NCI-H1105 treated with DMSO at 0.1 percent for 48 hours (cell line): ENCODE data around the gene CMBL.
"Not testable (repeated sequence)": the region's sequence is repeated elsewhere in the genome, so short reads cannot be mapped to it uniquely, and the experiment has no call there.

ENCODE experiments used
- DNase-seq: peaks from one replicate; lab custom pipeline; 2025; lab: John Stamatoyannopoulos, UW

CMBL gene

DNA sequence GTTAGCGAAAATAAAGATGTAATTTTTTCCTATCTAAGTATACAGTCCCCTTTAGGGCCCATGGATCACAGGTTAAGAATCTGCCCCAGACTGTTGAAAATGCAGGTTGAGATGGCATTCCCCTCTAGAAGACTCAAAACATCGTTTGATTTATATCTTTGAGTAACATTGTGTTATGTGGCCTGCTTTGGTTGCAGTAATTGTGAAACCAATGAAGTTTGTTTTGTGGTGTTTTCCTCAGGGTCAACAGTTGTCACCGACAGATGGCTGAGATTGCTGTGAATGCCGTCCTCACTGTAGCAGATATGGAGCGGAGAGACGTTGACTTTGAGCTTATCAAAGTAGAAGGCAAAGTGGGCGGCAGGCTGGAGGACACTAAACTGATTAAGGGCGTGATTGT is 49.8 kb downstream of the CMBL start:
- DNase-seq = no peak

- no peak for DNase-seq
These were observed 53.0 kb downstream of the CMBL start for GRCh38 chr5:10254686-10255085.

GRCh38 chr5:10253390-10253789 is 54.3 kb downstream of the CMBL start:
- no peak for DNase-seq

DNA sequence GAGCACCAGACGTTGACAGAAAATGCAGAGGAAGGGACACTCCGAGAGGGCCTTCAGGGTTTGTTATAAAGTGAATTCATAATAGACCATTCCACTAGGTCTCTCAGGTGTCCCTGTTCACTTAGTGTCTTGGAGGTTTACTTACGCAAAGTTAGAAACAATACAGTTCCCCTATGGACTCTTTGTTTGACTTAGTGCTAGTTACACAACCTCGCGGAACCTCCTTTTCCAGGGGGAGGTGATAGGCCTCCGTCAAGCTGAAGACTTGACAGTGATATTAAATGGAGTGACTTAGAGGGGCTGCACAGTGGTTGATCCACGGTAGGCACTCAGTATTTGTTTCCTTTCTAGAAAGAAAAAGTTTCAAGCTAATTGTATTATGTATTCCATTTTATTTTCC is 56.3 kb downstream of the CMBL start:
- no peak for DNase-seq

- DNase-seq = no peak
These were observed 56.9 kb downstream of the CMBL start for GRCh38 chr5:10250806-10251276.

- peak; percentile 99 for DNase-seq
These were observed 57.5 kb downstream of the CMBL start, which contains the start of gene CCT5 for GRCh38 chr5:10249948-10250805. Gene CCT5, plus strand, starts transcription at chr5:10250280. Its CDS starts 61 bp downstream, at chr5:10250341.

GRCh38 chr5:10248378-10249260 is 59.1 kb downstream of the CMBL start:
- no peak for DNase-seq

- not testable (repeated sequence) for DNase-seq
These were observed 60.5 kb downstream of the CMBL start for GRCh38 chr5:10247217-10247616.

DNA sequence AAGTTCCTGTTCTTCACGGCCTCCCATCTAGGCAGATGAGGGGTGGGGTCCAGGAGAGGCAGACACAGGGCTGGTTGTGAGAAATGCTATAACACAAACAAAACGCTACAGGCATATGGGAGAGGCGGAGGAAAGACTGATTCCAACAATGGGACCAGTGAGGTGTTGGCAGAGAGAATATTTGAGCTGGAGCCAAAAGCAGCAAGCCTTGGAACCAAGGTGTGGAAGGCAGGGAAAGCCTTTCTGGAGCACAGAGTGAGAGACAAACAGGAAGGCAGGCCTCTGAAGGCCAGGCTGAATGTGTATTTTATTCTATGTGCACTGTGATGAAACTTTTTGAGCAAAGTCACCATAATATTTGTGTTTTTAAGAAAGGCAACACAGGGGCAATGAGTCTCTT is 60.9 kb downstream of the CMBL start:
- no peak for DNase-seq

DNA sequence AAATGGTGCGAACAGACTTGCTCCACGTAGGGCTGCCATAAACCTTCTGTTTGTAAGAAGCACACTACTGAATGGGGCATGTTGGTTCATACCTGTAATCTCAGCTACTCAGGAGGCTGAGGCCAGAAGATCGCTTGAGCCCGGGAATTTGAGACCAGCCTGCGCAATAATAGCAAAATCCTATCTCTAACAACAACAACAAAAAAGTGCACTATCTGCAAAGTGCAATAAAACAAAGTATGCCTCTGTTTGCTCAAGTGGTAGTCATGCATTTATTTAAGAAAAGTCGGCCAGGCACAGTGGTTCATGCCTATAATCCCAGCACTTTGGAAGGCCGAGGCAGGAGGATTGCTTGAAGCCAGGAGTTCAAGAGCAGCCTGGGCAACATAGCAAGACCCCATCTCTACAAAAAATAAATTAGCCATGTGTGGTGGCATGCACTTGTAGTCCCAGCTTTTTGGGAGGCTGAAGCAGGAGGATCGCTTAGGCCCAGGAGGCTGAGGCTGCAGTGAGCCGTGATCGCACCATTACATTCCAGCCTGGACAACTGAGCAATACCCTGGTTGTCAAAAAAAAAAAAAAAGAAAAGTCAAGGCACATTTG is 63.3 kb downstream of the CMBL start:
- DNase-seq = no peak

DNA sequence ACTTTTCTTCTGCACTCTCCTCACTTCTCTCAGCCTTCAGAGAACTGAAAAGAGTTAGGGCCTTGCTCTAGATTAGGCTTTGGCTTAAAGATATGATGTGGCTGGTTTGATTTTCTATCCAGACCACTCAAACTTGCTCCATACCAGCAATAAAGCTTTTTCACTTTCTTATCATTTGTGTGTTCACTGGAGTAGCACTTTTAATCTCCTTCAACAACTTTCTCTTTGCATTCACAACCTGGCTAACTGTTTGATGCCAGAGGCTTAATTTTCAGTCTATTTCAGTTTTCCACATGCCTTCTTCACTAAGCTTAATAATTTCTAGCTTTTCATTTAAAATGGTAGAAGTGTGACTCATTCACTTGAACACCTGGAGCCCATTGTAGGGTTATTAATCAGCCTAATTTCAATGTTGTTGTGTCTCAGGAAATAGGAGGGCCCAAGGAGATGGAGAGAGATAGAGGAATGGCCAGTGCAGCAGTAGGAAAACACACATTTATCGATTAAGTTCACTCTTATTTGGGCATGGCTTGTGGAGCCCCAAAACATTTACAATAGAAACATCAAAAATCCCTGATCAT is 64.0 kb downstream of the CMBL start:
- DNase-seq = no peak

GRCh38 chr5:10235350-10235749 is 72.4 kb downstream of the CMBL start:
- DNase-seq = no peak

DNA sequence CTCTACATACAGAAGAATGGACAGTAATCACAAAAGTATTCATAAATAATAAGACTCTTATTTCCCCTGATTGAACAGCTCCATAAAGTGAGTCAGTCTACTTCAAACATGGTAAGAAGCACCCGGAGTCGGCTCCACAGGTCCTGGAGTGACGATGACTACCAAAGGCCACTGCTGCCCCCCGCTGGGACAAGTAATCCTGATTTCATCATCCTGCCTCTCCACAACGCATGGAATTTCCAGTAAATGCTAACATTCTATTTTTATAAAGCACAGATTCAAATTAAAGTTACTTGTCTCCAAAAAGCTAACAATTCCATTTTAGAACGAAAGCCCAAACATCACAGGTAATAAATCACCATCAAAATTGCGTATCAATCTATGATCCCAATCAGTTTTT is 74.2 kb downstream of the CMBL start:
- no peak for DNase-seq

- DNase-seq = no peak
These were observed 74.7 kb downstream of the CMBL start for GRCh38 chr5:10233011-10233410.

- DNase-seq = no peak
These were observed 75.3 kb downstream of the CMBL start for GRCh38 chr5:10232386-10232785.

DNA sequence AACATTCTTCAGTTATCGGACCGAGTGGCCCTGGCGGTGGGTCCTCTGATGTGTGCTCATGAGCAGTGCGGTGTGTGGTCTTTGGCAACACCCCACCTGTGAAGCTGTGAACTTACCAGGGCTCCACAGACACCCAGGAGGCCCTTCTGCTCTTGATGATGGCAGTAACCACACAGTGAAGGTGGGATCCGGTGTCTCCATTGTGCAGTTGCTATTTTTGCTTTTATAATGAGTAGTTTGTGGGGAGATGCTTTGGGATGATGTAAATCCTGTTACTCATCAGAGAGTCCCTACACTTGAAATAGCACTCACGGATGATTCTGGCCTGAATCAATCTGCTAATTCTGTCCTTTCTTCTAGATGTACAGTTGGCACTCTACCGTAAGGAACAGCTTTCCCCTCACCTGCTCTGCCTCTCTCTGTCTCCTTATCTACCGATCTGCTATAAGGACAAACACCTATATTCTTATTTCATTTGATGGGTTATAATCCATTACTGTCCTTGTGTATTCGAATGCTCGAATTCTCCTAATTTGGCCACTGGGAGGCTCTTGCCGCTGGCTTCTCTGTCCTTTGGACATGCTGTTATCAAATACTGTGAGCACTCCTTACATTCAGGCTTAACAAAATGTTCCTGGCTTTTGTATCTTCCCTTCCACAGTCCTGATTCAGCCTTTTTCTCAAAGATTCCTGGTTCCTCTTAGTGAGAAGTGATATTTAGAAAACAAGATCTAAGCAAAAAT is 78.2 kb downstream of the CMBL start:
- no peak for DNase-seq

DNA sequence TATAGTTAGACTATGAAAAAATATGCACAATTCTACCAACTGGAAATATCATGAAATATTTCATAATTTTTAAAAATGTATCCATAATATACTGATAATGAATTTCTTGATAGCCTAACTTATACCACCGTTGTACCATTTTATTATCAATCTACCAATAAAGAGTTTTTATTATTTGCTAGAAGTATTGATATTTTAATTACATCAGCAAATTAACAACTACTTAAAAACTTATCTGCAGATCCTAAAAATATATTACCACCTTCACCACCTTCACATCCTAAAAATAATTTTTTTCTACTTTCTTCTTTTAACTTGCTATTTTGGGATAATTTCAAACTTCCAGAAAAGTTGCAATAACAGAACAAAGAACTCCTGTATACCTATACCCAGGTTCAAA is 79.4 kb downstream of the CMBL start:
- DNase-seq = no peak
